WTC11 (cell line): Measurements from ENCODE around the gene SLC25A45. TPM values are rescaled to one million over a fixed set of nuclear protein-coding genes. Genes with fewer than 3 reads are reported as not detected.

ENCODE experiments used
- ATAC-seq: fragments of 200-7000 bp; cut with Tn5 transposase; 2 replicates; pipeline ENCODE4 v1.10.0; 2021; ENCODE audit warnings: mild to moderate bottlenecking, moderate library complexity
- CTCF ChIA-PET: fragments of 300-600 bp; sonication (Branson Sonifier 250); formaldehyde crosslinking; loops from one replicate; lab custom pipeline; 2021; ENCODE audit warnings: antibody characterized with exemption; lab: Charles Lee
- POLR2A ChIA-PET: fragments of 350-600 bp; sonication (Branson Sonifier 250); formaldehyde crosslinking; loops from one replicate; lab custom pipeline; 2021; ENCODE audit warnings: antibody characterized with exemption; lab: Charles Lee
- DNase-seq: peaks from one replicate; pipeline ENCODE4 v3.0.0; 2021; ENCODE audit warnings: low spot score
- H3K27ac Mint-ChIP-seq: 2 replicates; pipeline ENCODE4 v1.8.0; 2021; ENCODE audit warnings: mixed read lengths
- H3K27me3 Mint-ChIP-seq: 2 replicates; pipeline ENCODE4 v1.8.0; 2021; ENCODE audit warnings: low read depth, mild to moderate bottlenecking, moderate library complexity, mixed read lengths
- H3K36me3 Mint-ChIP-seq: 2 replicates; pipeline ENCODE4 v1.8.0; 2021; ENCODE audit warnings: mixed read lengths
- H3K4me1 Mint-ChIP-seq: 2 replicates; pipeline ENCODE4 v1.8.0; 2022; ENCODE audit warnings: mixed read lengths
- H3K4me3 Mint-ChIP-seq: 2 replicates; pipeline ENCODE4 v1.8.0; 2021; ENCODE audit warnings: mild to moderate bottlenecking, moderate library complexity, mixed read lengths
- H3K9me3 Mint-ChIP-seq: 2 replicates; pipeline ENCODE4 v1.8.0; 2021; ENCODE audit warnings: mixed read lengths
- EMX1 ChIP-seq: fragments of 250-450 bp; sonication (Bioruptor Pico); IDR thresholded peaks from 2 replicates; pipeline ENCODE4 v1.8.0; 2021; ENCODE audit warnings: mild to moderate bottlenecking
- FOXP1 ChIP-seq: sonication (generic); formaldehyde crosslinking; IDR thresholded peaks from 2 replicates; pipeline ENCODE4 v1.8.0; 2022; ENCODE audit warnings: missing genetic modification reagents, mild to moderate bottlenecking, moderate library complexity, borderline replicate concordance
- GABPB1 ChIP-seq: sonication (generic); formaldehyde crosslinking; IDR thresholded peaks from 2 replicates; pipeline ENCODE4 v1.8.1; 2023; ENCODE audit warnings: mild to moderate bottlenecking, missing genetic modification reagents
- HMGA2 ChIP-seq: fragments of 250-450 bp; sonication (Bioruptor Pico); IDR thresholded peaks from 2 replicates; pipeline ENCODE4 v1.4.0; 2021; ENCODE audit warnings: mild to moderate bottlenecking, moderate library complexity
- JUN ChIP-seq: sonication (generic); formaldehyde crosslinking; IDR thresholded peaks from 2 replicates; pipeline ENCODE4 v1.8.0; 2023; ENCODE audit warnings: mild to moderate bottlenecking, missing genetic modification reagents
- KAT7 ChIP-seq: sonication (generic); formaldehyde crosslinking; IDR thresholded peaks from 2 replicates; pipeline ENCODE4 v1.8.1; 2023; ENCODE audit warnings: missing genetic modification reagents, mild to moderate bottlenecking, borderline replicate concordance
- NFATC4 ChIP-seq: fragments of 250-450 bp; sonication (Bioruptor Pico); IDR thresholded peaks from 2 replicates; pipeline ENCODE4 v1.9.0; 2021; ENCODE audit warnings: mild to moderate bottlenecking
- NFE2L1 ChIP-seq: sonication (generic); formaldehyde crosslinking; IDR thresholded peaks from 2 replicates; pipeline ENCODE4 v1.8.1; 2023; ENCODE audit warnings: missing genetic modification reagents
- TEAD4 ChIP-seq: sonication (generic); formaldehyde crosslinking; IDR thresholded peaks from 2 replicates; pipeline ENCODE4 v1.8.0; 2022; ENCODE audit warnings: mild to moderate bottlenecking, missing genetic modification reagents
- ZBTB21 ChIP-seq: sonication (generic); formaldehyde crosslinking; IDR thresholded peaks from 2 replicates; pipeline ENCODE4 v1.8.1; 2023; ENCODE audit warnings: mild to moderate bottlenecking, missing genetic modification reagents, borderline replicate concordance
- ZNF219 ChIP-seq: sonication (generic); formaldehyde crosslinking; IDR thresholded peaks from 2 replicates; pipeline ENCODE4 v1.8.0; 2023; ENCODE audit warnings: missing genetic modification reagents, mild to moderate bottlenecking, borderline replicate concordance
- ZNF263 ChIP-seq: sonication (generic); formaldehyde crosslinking; IDR thresholded peaks from 2 replicates; pipeline ENCODE4 v1.8.1; 2022; ENCODE audit warnings: low read depth, mild to moderate bottlenecking, moderate library complexity, missing genetic modification reagents
- total RNA-seq: library from RNA; stranded (reverse); gene quantifications from 3 replicates; pipeline ENCODE4 v1.2.3, GENCODE V29; 2021
- TF ChIP-seq, protein P1 (sequence below): sonication (generic); formaldehyde crosslinking; IDR thresholded peaks from 2 replicates; pipeline ENCODE4 v1.8.0; 2022; ENCODE audit warnings: mild to moderate bottlenecking, missing genetic modification reagents
- TF ChIP-seq, protein P2 (sequence below): fragments of 200-600 bp; IDR thresholded peaks from 2 replicates; pipeline ENCODE4 v1.8.0; 2022; ENCODE audit warnings: antibody characterized with exemption
- TF ChIP-seq, protein P3 (sequence below): sonication (generic); formaldehyde crosslinking; conservative IDR thresholded peaks from 2 replicates; pipeline ENCODE4 v1.8.1; 2022; ENCODE audit warnings: mild to moderate bottlenecking, missing genetic modification reagents
- TF ChIP-seq, protein P4 (sequence below): sonication (generic); formaldehyde crosslinking; IDR thresholded peaks from 2 replicates; pipeline ENCODE4 v1.8.1; 2023; ENCODE audit warnings: mild to moderate bottlenecking, moderate library complexity, missing genetic modification reagents
- TF ChIP-seq, protein P5 (sequence below): fragments of 250-450 bp; sonication (Bioruptor Pico); IDR thresholded peaks from 2 replicates; pipeline ENCODE4 v1.9.0; 2021; ENCODE audit warnings: mild to moderate bottlenecking, borderline replicate concordance
- TF ChIP-seq, protein P6 (sequence below): sonication (generic); formaldehyde crosslinking; IDR thresholded peaks from 2 replicates; pipeline ENCODE4 v1.8.1; 2023; ENCODE audit warnings: mild to moderate bottlenecking, missing genetic modification reagents, borderline replicate concordance

SLC25A45 gene
- total RNA-seq, 1 experiment from 2014 or later, result 1.7 TPM

DNA sequence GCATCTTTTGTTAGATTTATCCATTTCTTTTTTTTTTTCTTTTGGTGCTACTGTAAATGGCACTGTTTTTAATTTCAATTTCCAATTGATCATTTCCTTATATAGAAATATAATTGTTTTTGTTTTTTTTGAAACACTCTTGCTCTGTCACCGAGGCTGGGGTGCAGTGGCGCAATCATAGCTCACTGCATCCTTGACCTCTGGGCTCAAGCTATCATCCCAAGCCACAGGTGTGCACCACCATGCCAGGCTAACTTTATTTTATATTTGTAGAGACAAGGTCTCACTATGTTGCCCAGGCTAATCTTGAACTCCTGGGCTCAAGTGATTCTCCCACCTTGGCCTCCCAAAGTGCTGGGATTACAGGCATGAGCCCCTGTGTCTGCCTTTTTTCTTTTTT, 20.3 kb upstream of the SLC25A45 start:
- H3K36me3 Mint-ChIP-seq, result peaks cover 5% of the 10 kb centered on the region
- peaks cover 10% of the 10 kb centered on the region for H3K4me1 Mint-ChIP-seq
- H3K9me3 Mint-ChIP-seq, result no peaks in the 10 kb centered on the region
- CTCF ChIA-PET, result interaction anchor here (1.5 kb wide), 2 partner anchors 11 to 14 kb away, joined by 3 to 8 read pairs; no protein-coding TSS in a partner anchor
- no peak overlapping the region for H3K27ac Mint-ChIP-seq
- TF ChIP-seq GABPB1 (CRISPR knock-in tag) (no peak), JUN (CRISPR knock-in tag) (no peak)
- H3K4me3 Mint-ChIP-seq, result no peak overlapping the region
- H3K27me3 Mint-ChIP-seq, result no peaks in the 10 kb centered on the region
- DNase-seq (no peak), ATAC-seq (no peak)
- POLR2A ChIA-PET, result no interaction called here

DNA sequence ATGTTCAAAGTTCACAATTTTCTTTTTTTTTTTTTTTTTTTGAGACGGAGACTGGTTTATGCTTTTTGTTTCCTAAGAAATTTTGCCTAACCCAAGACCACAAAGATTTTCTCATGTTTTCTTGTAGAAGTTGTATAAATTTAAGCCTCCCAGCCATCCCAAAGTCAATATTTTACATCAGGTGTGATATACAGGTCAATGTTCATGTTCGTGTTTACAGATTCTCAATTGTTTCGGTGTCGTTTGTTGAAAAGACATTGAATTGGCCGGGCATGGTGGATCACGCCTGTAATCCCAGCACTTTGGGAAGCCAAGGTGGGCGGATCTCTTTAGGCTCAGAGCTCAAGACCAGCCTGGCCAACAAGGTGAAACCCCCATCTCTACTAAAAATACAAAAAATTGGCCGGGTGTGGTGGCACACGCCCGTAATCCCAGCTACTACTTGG, 19.4 kb upstream of the SLC25A45 start:
- no peak overlapping the region for H3K4me3 Mint-ChIP-seq
- H3K9me3 Mint-ChIP-seq, result no peaks in the 10 kb centered on the region
- ChIA-PET POLR2A (interaction anchor here (0.9 kb wide), 1 partner anchor 17 kb away, joined by 7 read pairs; no protein-coding TSS in a partner anchor), CTCF (interaction anchor here (0.6 to 1.7 kb wide), 4 partner anchors 14 to 138 kb away, joined by 3 to 9 read pairs (median 3); no protein-coding TSS in a partner anchor)
- H3K27me3 Mint-ChIP-seq, result no peaks in the 10 kb centered on the region
- no peak for DNase-seq
- H3K27ac Mint-ChIP-seq, result no peak overlapping the region
- TF ChIP-seq NFATC4 (CRISPR knock-in tag), result no peak
- TF ChIP-seq, protein P1, sequence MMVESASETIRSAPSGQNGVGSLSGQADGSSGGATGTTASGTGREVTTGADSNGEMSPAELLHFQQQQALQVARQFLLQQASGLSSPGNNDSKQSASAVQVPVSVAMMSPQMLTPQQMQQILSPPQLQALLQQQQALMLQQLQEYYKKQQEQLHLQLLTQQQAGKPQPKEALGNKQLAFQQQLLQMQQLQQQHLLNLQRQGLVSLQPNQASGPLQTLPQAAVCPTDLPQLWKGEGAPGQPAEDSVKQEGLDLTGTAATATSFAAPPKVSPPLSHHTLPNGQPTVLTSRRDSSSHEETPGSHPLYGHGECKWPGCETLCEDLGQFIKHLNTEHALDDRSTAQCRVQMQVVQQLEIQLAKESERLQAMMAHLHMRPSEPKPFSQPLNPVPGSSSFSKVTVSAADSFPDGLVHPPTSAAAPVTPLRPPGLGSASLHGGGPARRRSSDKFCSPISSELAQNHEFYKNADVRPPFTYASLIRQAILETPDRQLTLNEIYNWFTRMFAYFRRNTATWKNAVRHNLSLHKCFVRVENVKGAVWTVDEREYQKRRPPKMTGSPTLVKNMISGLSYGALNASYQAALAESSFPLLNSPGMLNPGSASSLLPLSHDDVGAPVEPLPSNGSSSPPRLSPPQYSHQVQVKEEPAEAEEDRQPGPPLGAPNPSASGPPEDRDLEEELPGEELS (CRISPR knock-in tag), result no peak
- TF ChIP-seq NFE2L1 (CRISPR knock-in tag), result no peak
- no peak for TF ChIP-seq TEAD4 (CRISPR knock-in tag)
- no peak for TF ChIP-seq KAT7 (CRISPR knock-in tag)
- TF ChIP-seq, protein P2, sequence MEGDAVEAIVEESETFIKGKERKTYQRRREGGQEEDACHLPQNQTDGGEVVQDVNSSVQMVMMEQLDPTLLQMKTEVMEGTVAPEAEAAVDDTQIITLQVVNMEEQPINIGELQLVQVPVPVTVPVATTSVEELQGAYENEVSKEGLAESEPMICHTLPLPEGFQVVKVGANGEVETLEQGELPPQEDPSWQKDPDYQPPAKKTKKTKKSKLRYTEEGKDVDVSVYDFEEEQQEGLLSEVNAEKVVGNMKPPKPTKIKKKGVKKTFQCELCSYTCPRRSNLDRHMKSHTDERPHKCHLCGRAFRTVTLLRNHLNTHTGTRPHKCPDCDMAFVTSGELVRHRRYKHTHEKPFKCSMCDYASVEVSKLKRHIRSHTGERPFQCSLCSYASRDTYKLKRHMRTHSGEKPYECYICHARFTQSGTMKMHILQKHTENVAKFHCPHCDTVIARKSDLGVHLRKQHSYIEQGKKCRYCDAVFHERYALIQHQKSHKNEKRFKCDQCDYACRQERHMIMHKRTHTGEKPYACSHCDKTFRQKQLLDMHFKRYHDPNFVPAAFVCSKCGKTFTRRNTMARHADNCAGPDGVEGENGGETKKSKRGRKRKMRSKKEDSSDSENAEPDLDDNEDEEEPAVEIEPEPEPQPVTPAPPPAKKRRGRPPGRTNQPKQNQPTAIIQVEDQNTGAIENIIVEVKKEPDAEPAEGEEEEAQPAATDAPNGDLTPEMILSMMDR, result no peak
- no peak for TF ChIP-seq FOXP1 (CRISPR knock-in tag)
- TF ChIP-seq JUN (CRISPR knock-in tag), result no peak
- TF ChIP-seq, protein P3, sequence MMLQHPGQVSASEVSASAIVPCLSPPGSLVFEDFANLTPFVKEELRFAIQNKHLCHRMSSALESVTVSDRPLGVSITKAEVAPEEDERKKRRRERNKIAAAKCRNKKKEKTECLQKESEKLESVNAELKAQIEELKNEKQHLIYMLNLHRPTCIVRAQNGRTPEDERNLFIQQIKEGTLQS (CRISPR knock-in tag), result no peak
- TF ChIP-seq, protein P4, sequence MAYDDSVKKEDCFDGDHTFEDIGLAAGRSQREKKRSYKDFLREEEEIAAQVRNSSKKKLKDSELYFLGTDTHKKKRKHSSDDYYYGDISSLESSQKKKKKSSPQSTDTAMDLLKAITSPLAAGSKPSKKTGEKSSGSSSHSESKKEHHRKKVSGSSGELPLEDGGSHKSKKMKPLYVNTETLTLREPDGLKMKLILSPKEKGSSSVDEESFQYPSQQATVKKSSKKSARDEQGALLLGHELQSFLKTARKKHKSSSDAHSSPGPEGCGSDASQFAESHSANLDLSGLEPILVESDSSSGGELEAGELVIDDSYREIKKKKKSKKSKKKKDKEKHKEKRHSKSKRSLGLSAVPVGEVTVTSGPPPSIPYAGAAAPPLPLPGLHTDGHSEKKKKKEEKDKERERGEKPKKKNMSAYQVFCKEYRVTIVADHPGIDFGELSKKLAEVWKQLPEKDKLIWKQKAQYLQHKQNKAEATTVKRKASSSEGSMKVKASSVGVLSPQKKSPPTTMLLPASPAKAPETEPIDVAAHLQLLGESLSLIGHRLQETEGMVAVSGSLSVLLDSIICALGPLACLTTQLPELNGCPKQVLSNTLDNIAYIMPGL (CRISPR knock-in tag), result no peak
- TF ChIP-seq ZBTB21 (CRISPR knock-in tag), result no peak
- TF ChIP-seq ZNF263 (CRISPR knock-in tag), result no peak
- TF ChIP-seq, protein P5, sequence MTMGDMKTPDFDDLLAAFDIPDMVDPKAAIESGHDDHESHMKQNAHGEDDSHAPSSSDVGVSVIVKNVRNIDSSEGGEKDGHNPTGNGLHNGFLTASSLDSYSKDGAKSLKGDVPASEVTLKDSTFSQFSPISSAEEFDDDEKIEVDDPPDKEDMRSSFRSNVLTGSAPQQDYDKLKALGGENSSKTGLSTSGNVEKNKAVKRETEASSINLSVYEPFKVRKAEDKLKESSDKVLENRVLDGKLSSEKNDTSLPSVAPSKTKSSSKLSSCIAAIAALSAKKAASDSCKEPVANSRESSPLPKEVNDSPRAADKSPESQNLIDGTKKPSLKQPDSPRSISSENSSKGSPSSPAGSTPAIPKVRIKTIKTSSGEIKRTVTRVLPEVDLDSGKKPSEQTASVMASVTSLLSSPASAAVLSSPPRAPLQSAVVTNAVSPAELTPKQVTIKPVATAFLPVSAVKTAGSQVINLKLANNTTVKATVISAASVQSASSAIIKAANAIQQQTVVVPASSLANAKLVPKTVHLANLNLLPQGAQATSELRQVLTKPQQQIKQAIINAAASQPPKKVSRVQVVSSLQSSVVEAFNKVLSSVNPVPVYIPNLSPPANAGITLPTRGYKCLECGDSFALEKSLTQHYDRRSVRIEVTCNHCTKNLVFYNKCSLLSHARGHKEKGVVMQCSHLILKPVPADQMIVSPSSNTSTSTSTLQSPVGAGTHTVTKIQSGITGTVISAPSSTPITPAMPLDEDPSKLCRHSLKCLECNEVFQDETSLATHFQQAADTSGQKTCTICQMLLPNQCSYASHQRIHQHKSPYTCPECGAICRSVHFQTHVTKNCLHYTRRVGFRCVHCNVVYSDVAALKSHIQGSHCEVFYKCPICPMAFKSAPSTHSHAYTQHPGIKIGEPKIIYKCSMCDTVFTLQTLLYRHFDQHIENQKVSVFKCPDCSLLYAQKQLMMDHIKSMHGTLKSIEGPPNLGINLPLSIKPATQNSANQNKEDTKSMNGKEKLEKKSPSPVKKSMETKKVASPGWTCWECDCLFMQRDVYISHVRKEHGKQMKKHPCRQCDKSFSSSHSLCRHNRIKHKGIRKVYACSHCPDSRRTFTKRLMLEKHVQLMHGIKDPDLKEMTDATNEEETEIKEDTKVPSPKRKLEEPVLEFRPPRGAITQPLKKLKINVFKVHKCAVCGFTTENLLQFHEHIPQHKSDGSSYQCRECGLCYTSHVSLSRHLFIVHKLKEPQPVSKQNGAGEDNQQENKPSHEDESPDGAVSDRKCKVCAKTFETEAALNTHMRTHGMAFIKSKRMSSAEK, result no peak
- no peak for TF ChIP-seq HMGA2
- TF ChIP-seq, protein P6, sequence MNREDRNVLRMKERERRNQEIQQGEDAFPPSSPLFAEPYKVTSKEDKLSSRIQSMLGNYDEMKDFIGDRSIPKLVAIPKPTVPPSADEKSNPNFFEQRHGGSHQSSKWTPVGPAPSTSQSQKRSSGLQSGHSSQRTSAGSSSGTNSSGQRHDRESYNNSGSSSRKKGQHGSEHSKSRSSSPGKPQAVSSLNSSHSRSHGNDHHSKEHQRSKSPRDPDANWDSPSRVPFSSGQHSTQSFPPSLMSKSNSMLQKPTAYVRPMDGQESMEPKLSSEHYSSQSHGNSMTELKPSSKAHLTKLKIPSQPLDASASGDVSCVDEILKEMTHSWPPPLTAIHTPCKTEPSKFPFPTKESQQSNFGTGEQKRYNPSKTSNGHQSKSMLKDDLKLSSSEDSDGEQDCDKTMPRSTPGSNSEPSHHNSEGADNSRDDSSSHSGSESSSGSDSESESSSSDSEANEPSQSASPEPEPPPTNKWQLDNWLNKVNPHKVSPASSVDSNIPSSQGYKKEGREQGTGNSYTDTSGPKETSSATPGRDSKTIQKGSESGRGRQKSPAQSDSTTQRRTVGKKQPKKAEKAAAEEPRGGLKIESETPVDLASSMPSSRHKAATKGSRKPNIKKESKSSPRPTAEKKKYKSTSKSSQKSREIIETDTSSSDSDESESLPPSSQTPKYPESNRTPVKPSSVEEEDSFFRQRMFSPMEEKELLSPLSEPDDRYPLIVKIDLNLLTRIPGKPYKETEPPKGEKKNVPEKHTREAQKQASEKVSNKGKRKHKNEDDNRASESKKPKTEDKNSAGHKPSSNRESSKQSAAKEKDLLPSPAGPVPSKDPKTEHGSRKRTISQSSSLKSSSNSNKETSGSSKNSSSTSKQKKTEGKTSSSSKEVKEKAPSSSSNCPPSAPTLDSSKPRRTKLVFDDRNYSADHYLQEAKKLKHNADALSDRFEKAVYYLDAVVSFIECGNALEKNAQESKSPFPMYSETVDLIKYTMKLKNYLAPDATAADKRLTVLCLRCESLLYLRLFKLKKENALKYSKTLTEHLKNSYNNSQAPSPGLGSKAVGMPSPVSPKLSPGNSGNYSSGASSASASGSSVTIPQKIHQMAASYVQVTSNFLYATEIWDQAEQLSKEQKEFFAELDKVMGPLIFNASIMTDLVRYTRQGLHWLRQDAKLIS, result no peak
- TF ChIP-seq ZNF219 (CRISPR knock-in tag), result no peak
- TF ChIP-seq EMX1 (CRISPR knock-in tag), result no peak
- no peak for ATAC-seq
- H3K4me1 Mint-ChIP-seq, result peaks cover 10% of the 10 kb centered on the region
- H3K36me3 Mint-ChIP-seq, result peaks cover 11% of the 10 kb centered on the region
